BJ (cell line): Measurements from ENCODE around the gene STXBP4. TPM values are rescaled to one million over a fixed set of nuclear protein-coding genes. Genes with fewer than 3 reads are reported as not detected.

Experiments used
- CTCF ChIA-PET: fragments of 350-600 bp; formaldehyde crosslinking; extraction: SDS; loops from one replicate; lab custom pipeline; 2021; ENCODE audit warnings: antibody characterized with exemption, inconsistent platforms; lab: Yijun Ruan, JAX
- POLR2A ChIA-PET: fragments of 300-600 bp; sonication (Branson Sonifier 250); formaldehyde crosslinking; extraction: SDS; loops from one replicate; lab custom pipeline; 2021; ENCODE audit warnings: antibody characterized with exemption; lab: Charles Lee
- DNase-seq: peaks from one replicate; pipeline ENCODE4 v3.0.0-alpha.2; 2011; ENCODE audit warnings: low read depth
- H3K27me3 ChIP-seq: 2 replicates; pipeline ENCODE4 v1.6.0; 2011; ENCODE audit warnings: low read length; ENCODE audit not compliant: control insufficient read depth, insufficient read depth
- H3K36me3 ChIP-seq: 2 replicates; pipeline ENCODE4 v1.5.1; 2011; ENCODE audit warnings: low read length; ENCODE audit not compliant: control insufficient read depth, insufficient read depth
- H3K4me3 ChIP-seq: 2 replicates; pipeline ENCODE4 v1.5.1; 2011; ENCODE audit warnings: low read depth, mild to moderate bottlenecking, control low read depth, low read length
- CTCF ChIP-seq: IDR thresholded peaks from 2 replicates; pipeline ENCODE4 v1.5.1; 2011; ENCODE audit warnings: low read depth, mild to moderate bottlenecking, control low read depth, inconsistent platforms, low read length, moderate library complexity; ENCODE audit not compliant: insufficient read depth
- polyA plus RNA-seq: library from polyadenylated mRNA; depleted of rRNA; stranded (reverse); fragments of >200 nt; gene quantifications from 2 replicates; pipeline ENCODE4 v1.2.3, GENCODE V29; 2011

The STXBP4 gene
- polyA plus RNA-seq, 1 experiment = 1.8 TPM

- DNase-seq = no peak
- ChIA-PET CTCF (interaction anchor here (0.7 to 1.2 kb wide), 2 partner anchors 10 to 24 kb away, joined by 3 read pairs; no protein-coding TSS in a partner anchor), POLR2A (no interaction called here)
Measured at GRCh38 chr17:54968988-54969332, 395 bp downstream of the STXBP4 start.

GRCh38 chr17:54969658-54970572, 1.4 kb downstream of the STXBP4 start:
- POLR2A ChIA-PET = no interaction called here
- Histone ChIP-seq H3K27me3 (no peaks in the 10 kb centered on the region), H3K4me3 (no peak overlapping the region; the same call in 1 of the 2 replicates), H3K36me3 (no peaks in the 10 kb centered on the region)
- no peak for DNase-seq
- no peak for TF ChIP-seq CTCF
- CTCF ChIA-PET = interaction anchor here (0.6 to 1.2 kb wide), 2 partner anchors 9 to 10 kb away, joined by 3 read pairs; no protein-coding TSS in a partner anchor

More at GRCh38 chr17:54968988-54969332, 395 bp downstream of the STXBP4 start:
- peak overlapping the region; percentile 92 for H3K4me3 ChIP-seq
- no peak for TF ChIP-seq CTCF
- H3K36me3 ChIP-seq = no peaks in the 10 kb centered on the region
- no peaks in the 10 kb centered on the region for H3K27me3 ChIP-seq

- H3K27me3 ChIP-seq = no peaks in the 10 kb centered on the region
- ChIA-PET CTCF (no interaction called here), POLR2A (no interaction called here)
- no peaks in the 10 kb centered on the region for H3K36me3 ChIP-seq
- DNase-seq = no peak
- no peak overlapping the region for H3K4me3 ChIP-seq
- TF ChIP-seq CTCF = no peak
Measured at GRCh38 chr17:54971147-54971546, 2.6 kb downstream of the STXBP4 start.

GRCh38 chr17:54971901-54972300, 3.3 kb downstream of the STXBP4 start:
- no peak for DNase-seq
- H3K27me3 ChIP-seq = no peaks in the 10 kb centered on the region
- no peak overlapping the region for H3K4me3 ChIP-seq
- H3K36me3 ChIP-seq = no peaks in the 10 kb centered on the region
- no peak for TF ChIP-seq CTCF
- POLR2A ChIA-PET = no interaction called here
- CTCF ChIA-PET = no interaction called here

GRCh38 chr17:54972406-54973138, 4.0 kb downstream of the STXBP4 start:
- TF ChIP-seq CTCF = no peak
- Histone ChIP-seq H3K4me3 (no peak overlapping the region), H3K36me3 (no peaks in the 10 kb centered on the region), H3K27me3 (no peaks in the 10 kb centered on the region)
- ChIA-PET CTCF (interaction anchor here (1.2 kb wide), 2 partner anchors 21 to 24 kb away, joined by 3 to 8 read pairs; no protein-coding TSS in a partner anchor), POLR2A (no interaction called here)
- no peak for DNase-seq
